WERI-Rb-1 (cell line): Measurements from ENCODE around the gene EEF1G.

Source experiments
- DNase-seq: peaks from one replicate; pipeline ENCODE4 v3.0.0-alpha.2; 2020
- H3K27ac ChIP-seq: fragments of 250-450 bp; sonication (Bioruptor Pico); 2 replicates; pipeline ENCODE4 v1.5.1; 2020; ENCODE audit warnings: mild to moderate bottlenecking, moderate library complexity
- H3K27me3 ChIP-seq: fragments of 250-450 bp; sonication (Bioruptor Pico); 2 replicates; pipeline ENCODE4 v1.5.1; 2021; ENCODE audit warnings: mild to moderate bottlenecking, low read depth, moderate library complexity; ENCODE audit not compliant: insufficient read depth, severe bottlenecking
- H3K36me3 ChIP-seq: fragments of 250-450 bp; sonication (Bioruptor Pico); 2 replicates; pipeline ENCODE4 v1.5.1; 2020; ENCODE audit warnings: mild to moderate bottlenecking, moderate library complexity
- H3K4me3 ChIP-seq: 2 replicates; pipeline ENCODE4 v1.5.1; 2011; ENCODE audit warnings: low read depth, mild to moderate bottlenecking, control low read depth, low read length
- H3K9me3 ChIP-seq: fragments of 250-450 bp; sonication (Bioruptor Pico); 2 replicates; pipeline ENCODE4 v1.5.1; 2021; ENCODE audit warnings: mild to moderate bottlenecking, moderate library complexity; ENCODE audit not compliant: severe bottlenecking
- CTCF ChIP-seq: IDR thresholded peaks from 2 replicates; pipeline ENCODE4 v1.5.1; 2011; ENCODE audit warnings: low read depth, mild to moderate bottlenecking, control low read depth, inconsistent platforms, low read length

The EEF1G gene

GRCh38 chr11:62601122-62601371 is 27.4 kb upstream of the EEF1G start:
- H3K27me3 ChIP-seq, result no peaks in the 10 kb centered on the region
- H3K9me3 ChIP-seq, result no peaks in the 10 kb centered on the region
- peak overlapping the region; percentile 95 for H3K4me3 ChIP-seq
- no peak for TF ChIP-seq CTCF
- no peak for DNase-seq
- peak overlapping the region; percentile 97 for H3K27ac ChIP-seq
- peaks cover 55% of the 10 kb centered on the region for H3K36me3 ChIP-seq

GRCh38 chr11:62600367-62601121 is 26.9 kb upstream of the EEF1G start:
- peak overlapping the region; percentile 95 for H3K4me3 ChIP-seq
- TF ChIP-seq CTCF, result no peak
- peaks cover 60% of the 10 kb centered on the region for H3K36me3 ChIP-seq
- H3K27me3 ChIP-seq, result no peaks in the 10 kb centered on the region
- H3K27ac ChIP-seq, result peak overlapping the region; percentile 97
- DNase-seq, result no peak
- no peaks in the 10 kb centered on the region for H3K9me3 ChIP-seq

- Histone ChIP-seq H3K27me3 (no peaks in the 10 kb centered on the region), H3K9me3 (no peaks in the 10 kb centered on the region), H3K27ac (peak overlapping the region; percentile 97), H3K4me3 (peak overlapping the region; percentile 95; the same call in 1 of the 2 replicates), H3K36me3 (peaks cover 63% of the 10 kb centered on the region)
- no peak for DNase-seq
- no peak for TF ChIP-seq CTCF
Observed at GRCh38 chr11:62599901-62600300, 26.2 kb upstream of the EEF1G start.

- peak; percentile 98 for DNase-seq
- no peak for TF ChIP-seq CTCF
- H3K4me3 ChIP-seq, result peak overlapping the region; percentile 7; the same call in 1 of the 2 replicates
- peak overlapping the region; percentile 97 for H3K27ac ChIP-seq
- H3K9me3 ChIP-seq, result no peaks in the 10 kb centered on the region
- H3K27me3 ChIP-seq, result no peaks in the 10 kb centered on the region
- H3K36me3 ChIP-seq, result peaks cover 70% of the 10 kb centered on the region
Observed at GRCh38 chr11:62599069-62599696, 25.5 kb upstream of the EEF1G start.

GRCh38 chr11:62595124-62595523 is 21.4 kb upstream of the EEF1G start:
- no peak for TF ChIP-seq CTCF
- H3K4me3 ChIP-seq, result no peak overlapping the region
- no peaks in the 10 kb centered on the region for H3K9me3 ChIP-seq
- no peak for DNase-seq
- H3K27me3 ChIP-seq, result no peaks in the 10 kb centered on the region
- H3K36me3 ChIP-seq, result peaks cover 73% of the 10 kb centered on the region
- H3K27ac ChIP-seq, result no peak overlapping the region
